Superior temporal gyrus (tissue), 1 donor: ENCODE results near the gene EEPD1.
"Not testable (repeated sequence)": the region's sequence is repeated elsewhere in the genome, so short reads cannot be mapped to it uniquely, and the experiment has no call there.

Experiments
- DNase-seq: peaks from one replicate; pipeline ENCODE4 v3.0.0-alpha.2; 2016; ENCODE audit errors: extremely low spot score

EEPD1 gene

GRCh38 chr7:36214608-36215456 is 61.8 kb downstream of the EEPD1 start:
- DNase-seq: no peak

DNA sequence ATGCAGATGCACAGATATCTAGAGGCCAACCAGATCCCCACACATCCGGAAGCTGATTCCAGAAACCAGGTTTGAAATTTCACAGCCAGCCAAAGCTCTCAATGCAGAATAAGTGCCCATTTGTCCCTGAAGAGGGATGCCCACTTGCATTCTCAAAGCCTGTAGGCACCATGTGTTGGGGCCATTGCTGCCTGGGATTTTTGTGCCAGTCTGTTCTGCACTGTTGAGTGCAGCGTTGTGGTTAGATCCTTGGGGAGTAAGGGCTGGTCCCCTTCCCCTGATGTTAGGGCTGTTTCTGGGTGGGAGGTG is 62.4 kb downstream of the EEPD1 start:
- no peak for DNase-seq

GRCh38 chr7:36216063-36216684 is 63.1 kb downstream of the EEPD1 start:
- no peak for DNase-seq

DNA sequence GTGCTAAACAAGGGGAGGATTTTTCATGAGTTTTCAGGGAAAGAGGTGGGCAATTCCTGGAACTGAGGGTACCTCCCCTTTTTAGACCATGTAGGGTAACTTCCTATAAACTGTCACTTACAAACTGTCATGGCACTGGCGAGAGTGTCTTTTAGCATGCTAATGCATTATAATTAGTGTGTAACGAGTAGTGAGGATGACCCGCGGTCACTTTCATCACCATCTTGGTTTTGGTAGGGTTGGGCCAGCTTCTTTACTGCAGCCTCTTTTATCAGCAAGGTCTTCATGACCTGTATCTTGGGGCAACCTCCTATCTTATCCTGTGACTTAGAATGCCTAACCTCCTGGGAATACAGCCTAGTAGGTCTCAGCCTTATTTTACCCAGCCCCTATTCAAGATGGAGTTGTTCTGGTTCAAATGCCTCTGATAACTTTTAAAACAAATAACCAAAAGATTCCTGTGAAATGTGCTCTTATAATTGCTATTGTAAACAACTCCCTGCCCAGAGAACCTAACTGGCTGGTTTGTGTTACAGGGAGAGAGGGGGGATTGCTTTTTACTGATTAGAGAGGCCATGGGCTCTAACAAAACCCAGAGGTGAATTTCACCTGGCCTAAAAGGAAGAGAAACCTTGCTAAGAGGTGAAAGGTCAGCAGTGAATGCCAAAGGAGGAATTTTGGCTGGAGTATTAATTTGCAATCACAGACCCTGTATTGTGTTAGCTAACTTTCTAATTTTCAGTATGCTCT is 64.3 kb downstream of the EEPD1 start:
- no peak for DNase-seq

- no peak for DNase-seq
Measured at GRCh38 chr7:36217961-36218284, 64.9 kb downstream of the EEPD1 start.

DNA sequence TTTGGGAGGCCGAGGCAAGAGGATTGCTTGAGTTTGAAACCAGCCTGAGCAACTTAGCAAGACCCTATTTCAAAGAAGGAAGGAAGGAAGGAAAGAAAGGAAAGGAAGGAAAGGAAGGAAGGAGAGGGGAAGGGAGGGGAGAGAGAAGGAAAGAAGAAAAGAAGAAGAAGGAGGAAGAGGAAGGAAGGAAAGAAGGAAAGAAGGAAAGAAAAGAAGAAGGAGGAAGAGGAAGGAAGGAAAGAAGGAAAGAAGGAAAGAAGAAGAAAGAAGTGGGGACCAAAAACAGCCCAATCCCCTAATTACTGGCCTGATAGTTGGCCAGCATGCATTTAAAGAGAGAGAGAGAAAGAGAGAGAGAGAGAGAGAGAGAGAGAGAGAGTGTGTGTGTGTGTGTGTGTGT is 66.4 kb downstream of the EEPD1 start:
- no peak for DNase-seq

DNA sequence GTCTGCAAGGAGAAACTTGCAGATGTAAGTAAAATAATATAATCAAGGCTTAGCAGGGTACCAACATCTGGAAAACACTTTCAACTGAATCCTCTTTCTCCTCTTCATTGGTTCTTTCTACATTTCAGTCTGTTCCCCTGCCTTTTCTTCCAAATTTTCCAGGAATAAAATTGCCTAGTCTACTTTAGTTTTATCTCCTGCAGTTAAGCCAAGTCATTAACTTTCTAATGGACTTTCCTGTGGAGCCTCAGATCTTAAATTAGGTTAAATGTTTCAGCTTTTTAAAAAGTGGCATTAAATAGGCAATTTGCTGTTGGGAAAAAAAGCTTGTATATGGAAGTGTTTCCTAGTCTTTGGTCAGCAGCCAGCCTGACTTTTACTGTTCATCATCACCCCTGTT is 70.8 kb downstream of the EEPD1 start:
- DNase-seq: no peak

DNA sequence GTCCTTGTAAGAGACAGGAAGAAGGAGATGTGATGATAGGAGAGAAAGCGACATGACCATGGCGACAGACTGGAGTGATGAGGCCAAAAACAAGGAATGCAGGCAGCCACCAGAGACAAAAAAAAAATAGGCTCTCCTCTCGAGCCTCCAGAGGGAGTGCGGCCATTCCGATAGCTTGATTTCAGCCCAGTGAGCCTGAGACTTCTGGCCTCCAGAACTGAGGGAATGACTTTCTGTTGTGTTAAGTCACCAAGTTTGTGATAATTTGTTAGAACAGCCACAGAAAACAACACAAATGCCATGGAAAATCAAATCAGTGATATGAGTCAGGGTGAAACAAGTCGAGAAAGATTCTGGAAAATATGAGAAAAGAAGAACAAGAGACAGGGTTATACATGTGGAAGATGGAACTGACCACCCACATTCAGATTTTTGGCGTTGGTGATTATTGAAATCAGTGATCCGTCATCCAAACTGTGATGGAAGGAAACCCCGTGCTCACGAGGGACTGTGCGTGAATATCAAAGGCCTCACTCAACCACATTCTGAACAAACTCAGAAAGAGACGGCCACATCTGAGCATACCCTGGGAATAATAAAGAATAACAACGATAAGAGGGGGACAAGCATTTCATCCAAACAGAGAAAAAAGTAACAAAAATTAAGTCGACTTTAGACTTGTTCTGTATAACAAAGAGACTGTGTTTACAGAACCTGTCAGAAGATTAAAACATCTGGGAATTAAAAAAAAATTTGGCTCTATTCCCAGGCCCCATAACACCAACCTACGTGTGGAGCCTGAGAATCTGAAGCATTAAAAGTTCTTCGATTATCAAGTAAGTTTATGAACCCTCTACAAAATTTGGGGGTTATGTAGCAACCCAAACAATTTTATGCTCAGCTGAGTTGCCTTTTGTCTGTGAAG is 72.1 kb downstream of the EEPD1 start:
- DNase-seq: no peak

GRCh38 chr7:36226151-36226550 is 73.1 kb downstream of the EEPD1 start:
- no peak for DNase-seq

DNA sequence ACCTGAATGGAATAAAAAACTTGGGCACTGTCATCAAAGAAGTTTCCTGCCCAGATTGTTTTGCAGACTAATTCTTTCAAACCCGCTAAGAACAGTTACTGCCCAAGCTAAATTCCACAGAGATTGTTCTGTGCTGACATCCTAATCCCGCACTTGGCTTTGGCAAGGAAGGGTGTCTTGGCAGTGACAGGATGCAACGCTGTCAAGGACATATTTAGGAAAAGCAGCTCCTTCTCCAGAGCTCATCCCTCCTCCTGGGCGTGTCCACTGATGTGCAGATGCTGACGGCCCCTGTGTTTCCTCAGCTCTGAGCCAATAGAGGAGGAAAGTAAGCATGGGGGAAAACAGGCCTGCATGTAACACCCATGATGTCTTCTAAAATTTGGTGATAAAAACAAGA is 74.2 kb downstream of the EEPD1 start:
- no peak for DNase-seq

DNA sequence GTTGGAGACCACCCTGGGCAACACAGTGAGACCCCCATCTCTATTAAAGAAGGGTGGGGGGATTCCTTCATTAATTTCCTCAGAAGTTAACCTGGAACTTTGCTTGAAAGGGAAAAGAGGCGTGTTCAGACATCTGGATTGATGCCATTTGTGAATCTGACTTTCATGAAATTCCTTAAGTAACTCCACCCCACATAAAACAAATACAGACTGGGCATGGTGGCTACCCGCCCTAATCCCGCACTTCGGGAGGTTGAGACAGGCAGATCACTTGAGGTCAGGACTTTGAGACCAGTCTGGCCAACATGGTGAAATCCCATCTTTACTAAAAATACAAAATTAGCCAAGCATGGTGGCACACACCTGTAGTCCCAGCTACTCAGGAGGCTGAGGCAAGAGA is 75.0 kb downstream of the EEPD1 start:
- DNase-seq: no peak

DNA sequence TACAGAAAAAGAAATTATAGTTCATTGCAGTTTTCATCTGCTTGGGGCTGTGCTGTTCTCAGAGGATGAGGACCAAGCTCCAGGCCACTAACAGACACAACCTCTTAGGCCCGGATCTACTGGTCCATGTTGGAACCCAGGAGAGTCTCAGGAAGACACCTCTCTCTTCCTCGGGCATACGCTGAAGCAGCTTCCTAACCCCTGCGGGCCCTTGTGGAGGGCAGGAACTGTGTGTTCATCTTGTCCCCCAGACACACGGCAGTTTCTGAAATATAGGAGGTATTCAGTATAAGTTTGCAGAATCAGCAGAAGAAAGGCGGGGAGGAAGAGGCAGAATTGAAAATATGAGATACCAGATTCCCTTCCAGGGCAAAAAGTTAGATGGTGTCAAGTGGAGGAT is 78.4 kb downstream of the EEPD1 start:
- DNase-seq: no peak

GRCh38 chr7:36232555-36232954 is 79.5 kb downstream of the EEPD1 start:
- DNase-seq: no peak

- DNase-seq: no peak
Measured at GRCh38 chr7:36232971-36233550, 80.0 kb downstream of the EEPD1 start.

DNA sequence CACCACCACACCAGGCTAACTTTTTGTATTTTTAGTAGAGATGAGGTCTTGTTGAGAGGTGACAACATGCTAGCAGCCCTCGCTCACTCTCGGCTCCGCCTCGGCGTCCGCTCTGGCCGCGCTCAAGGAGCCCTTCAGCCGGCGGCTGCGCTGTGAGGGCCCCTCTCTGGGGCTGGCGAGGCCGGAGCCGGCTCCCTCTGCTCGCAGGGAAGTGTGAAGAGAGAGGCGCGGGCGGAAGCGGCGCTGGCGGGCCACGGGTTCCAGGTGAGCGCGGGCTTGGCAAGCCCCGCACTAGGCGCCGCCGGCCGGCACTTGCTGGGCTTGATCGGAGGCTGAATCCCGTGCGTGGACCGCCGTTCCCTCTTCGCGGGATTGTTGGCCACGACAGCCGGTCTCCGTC is 83.0 kb downstream of the EEPD1 start:
- DNase-seq: no peak

- DNase-seq: no peak
Measured at GRCh38 chr7:36238138-36238537, 85.1 kb downstream of the EEPD1 start.

DNA sequence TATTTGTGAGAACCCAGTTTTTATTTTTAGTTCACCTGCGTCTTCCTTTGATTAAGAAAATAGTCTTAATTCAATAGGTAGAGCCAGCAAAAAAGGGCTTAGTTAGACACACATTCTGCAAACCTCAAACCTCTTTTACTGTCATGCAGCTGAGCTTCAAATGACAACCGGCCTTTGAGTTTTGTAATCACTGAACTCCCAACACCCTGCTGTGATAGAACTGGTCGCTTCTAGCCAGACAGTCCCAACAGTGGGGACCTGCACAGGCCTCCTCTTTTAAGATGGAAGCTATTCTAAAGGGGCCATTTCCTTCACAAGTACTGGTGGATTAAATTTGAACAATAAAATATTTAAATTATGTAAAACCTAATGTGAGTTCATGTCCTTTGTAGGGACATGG is 90.3 kb downstream of the EEPD1 start:
- DNase-seq: not testable (repeated sequence)

DNA sequence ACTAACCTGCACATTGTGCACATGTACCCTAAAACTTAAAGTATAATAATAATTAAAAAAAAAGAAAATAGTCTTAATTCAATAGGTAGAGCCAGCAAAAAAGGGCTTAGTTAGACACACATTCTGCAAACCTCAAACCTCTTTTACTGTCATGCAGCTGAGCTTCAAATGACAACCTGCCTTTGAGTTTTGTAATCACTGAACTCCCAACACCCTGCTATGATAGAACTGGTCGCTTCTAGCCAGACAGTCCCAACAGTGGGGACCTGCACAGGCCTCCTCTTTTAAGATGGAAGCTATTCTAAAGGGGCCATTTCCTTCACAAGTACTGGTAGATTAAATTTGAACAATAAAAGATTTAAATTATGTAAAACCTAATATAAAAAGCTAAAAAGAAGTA is 90.9 kb downstream of the EEPD1 start:
- not testable (repeated sequence) for DNase-seq

- DNase-seq: no peak
Measured at GRCh38 chr7:36244429-36244828, 91.4 kb downstream of the EEPD1 start.

DNA sequence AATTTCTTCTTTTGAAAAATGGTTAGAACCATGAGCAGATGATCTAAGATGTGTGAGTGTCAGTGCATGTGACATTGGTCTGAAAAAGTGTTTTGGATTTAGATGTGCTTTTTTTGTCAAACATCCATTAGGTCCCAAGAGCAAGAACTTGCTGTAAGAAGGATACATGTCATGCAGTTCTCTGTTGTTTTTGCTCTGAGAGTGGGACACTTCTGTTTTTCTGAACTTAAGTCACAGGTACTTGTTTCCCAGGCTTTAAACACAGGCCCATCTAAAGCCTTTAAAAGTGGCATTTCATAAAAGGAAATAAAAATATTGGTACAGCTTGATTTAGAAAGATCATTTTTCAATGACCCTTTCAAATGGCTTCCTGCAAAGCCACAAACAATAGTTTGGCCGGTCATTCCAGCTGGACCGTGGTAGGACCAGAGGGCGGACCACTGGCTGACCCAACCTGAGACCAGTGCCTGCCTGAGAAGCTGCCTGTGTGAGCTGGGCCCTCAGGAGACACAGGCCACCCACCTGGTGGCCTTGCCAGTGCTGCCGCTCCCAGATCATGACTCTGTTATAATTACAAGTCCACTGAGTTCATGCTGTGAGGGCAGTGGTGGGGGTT is 92.7 kb downstream of the EEPD1 start:
- DNase-seq: no peak

DNA sequence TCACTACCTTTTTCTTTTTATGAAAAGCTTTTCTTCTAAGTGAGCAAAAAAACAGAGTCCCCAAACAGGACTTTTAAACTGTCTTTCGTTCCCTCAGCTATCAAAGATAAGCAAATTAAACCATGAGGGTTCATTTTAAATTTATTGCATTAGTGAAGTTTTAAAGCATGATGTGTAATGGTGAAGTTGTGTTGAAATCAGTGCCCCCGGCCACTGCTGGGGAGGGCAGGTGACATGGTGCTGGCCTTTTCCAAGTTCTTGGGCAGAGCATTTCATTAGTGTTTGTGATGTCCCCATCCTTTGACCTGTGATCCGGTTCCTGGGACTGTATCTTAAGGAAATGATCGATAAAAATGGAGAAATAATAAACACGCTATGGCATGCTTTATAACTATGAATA is 96.0 kb downstream of the EEPD1 start:
- DNase-seq: no peak
